B cell (primary cell): ENCODE data around the gene AMH. TPM values are rescaled to one million over a fixed set of nuclear protein-coding genes. Genes with fewer than 3 reads are reported as not detected.

ENCODE experiments used
- ATAC-seq: fragments of 200-7000 bp; cut with Tn5 transposase; one replicate; pipeline ENCODE4 v1.10.0; 2021; ENCODE audit warnings: low read depth, mild to moderate bottlenecking, moderate number of reproducible peaks, moderate library complexity
- CTCF ChIA-PET: fragments of 350-600 bp; sonication (Branson Sonifier 250); formaldehyde crosslinking; loops from one replicate; lab custom pipeline; 2021; ENCODE audit warnings: antibody characterized with exemption, inconsistent platforms; lab: Charles Lee
- POLR2A ChIA-PET: fragments of 350-600 bp; sonication (Branson Sonifier 250); formaldehyde crosslinking; loops from one replicate; lab custom pipeline; 2021; ENCODE audit warnings: antibody characterized with exemption; lab: Charles Lee
- DNase-seq: peaks from one replicate; pipeline ENCODE4 v3.0.0; 2013
- H2AFZ ChIP-seq: 2 replicates; pipeline ENCODE4 v1.6.1; 2012; ENCODE audit warnings: mild to moderate bottlenecking, low read depth, low read length; ENCODE audit not compliant: insufficient read depth, poor library complexity, severe bottlenecking
- H3K27ac ChIP-seq, 2 donors: 1 replicate in 1 of 2; 2 replicates in 1 of 2; pipeline ENCODE4 v1.5.1; 2012 to 2013; ENCODE audit warnings: low read length in 2 of 2, mild to moderate bottlenecking in 2 of 2, moderate library complexity in 1 of 2
- H3K27me3 ChIP-seq, 4 experiments: fragments of 200-600 bp in 1 of 4; sonication (generic) in 1 of 4; replicated peaks in 1 of 4; 1 replicate in 2 of 4; 2 replicates in 2 of 4; pipeline versions ENCODE4 v1.6.1 to v1.7.0; 2013 to 2016; ENCODE audit warnings: low read length in 3 of 4, mild to moderate bottlenecking in 2 of 4, mixed read lengths in 1 of 4, moderate library complexity in 1 of 4; ENCODE audit not compliant: insufficient read depth in 4 of 4, control insufficient read depth in 3 of 4; ENCODE audit errors: control extremely low read depth in 1 of 4
- H3K36me3 ChIP-seq, 2 experiments: replicated peaks in 1 of 2; 1 replicate in 1 of 2; 2 replicates in 1 of 2; pipeline versions ENCODE4 v1.6.1 to v1.7.1; 2013; ENCODE audit warnings: low read length in 1 of 2; ENCODE audit not compliant: insufficient read depth in 2 of 2, control insufficient read depth in 1 of 2; ENCODE audit errors: control extremely low read depth in 1 of 2, extremely low read depth in 1 of 2
- H3K4me1 ChIP-seq, 2 donors: fragments of 200-600 bp in 1 of 2; sonication (generic) in 1 of 2; 1 replicate in 1 of 2; 2 replicates in 1 of 2; pipeline versions ENCODE4 v1.5.1 to v1.6.1; 2013 to 2017; ENCODE audit warnings: low read length in 2 of 2; ENCODE audit not compliant: control insufficient read depth in 2 of 2, insufficient read depth in 2 of 2
- H3K4me2 ChIP-seq: replicated peaks from 2 replicates; pipeline ENCODE3; 2012; ENCODE audit warnings: mild to moderate bottlenecking, low read depth, low read length; ENCODE audit not compliant: poor library complexity, severe bottlenecking
- H3K4me3 ChIP-seq, 5 experiments: fragments of 200-600 bp in 1 of 5; sonication (generic) in 1 of 5; 1 replicate in 3 of 5; 2 replicates in 2 of 5; pipeline versions ENCODE4 v1.5.1 to v1.7.0; 2011 to 2016; ENCODE audit warnings: low read length in 4 of 5, mild to moderate bottlenecking in 4 of 5, low read depth in 2 of 5, control low read depth in 1 of 5, moderate library complexity in 1 of 5; ENCODE audit not compliant: insufficient read depth in 1 of 5; ENCODE audit errors: control extremely low read depth in 1 of 5, extremely low read depth in 1 of 5
- H3K79me2 ChIP-seq: fragments of 200-600 bp; sonication (generic); one replicate; pipeline ENCODE4 v1.6.0; 2016; ENCODE audit warnings: low read length; ENCODE audit not compliant: control insufficient read depth, insufficient read depth
- H3K9ac ChIP-seq: fragments of 200-600 bp; sonication (generic); 2 replicates; pipeline ENCODE4 v1.6.1; 2017; ENCODE audit warnings: mild to moderate bottlenecking, low read length, moderate library complexity
- H3K9me3 ChIP-seq, 3 donors: one replicate each; pipeline versions ENCODE4 v1.6.1 to v1.7.1; 2013; ENCODE audit warnings: low read length in 2 of 3; ENCODE audit not compliant: control insufficient read depth in 2 of 3, insufficient read depth in 1 of 3; ENCODE audit errors: control extremely low read depth in 1 of 3
- H4K20me1 ChIP-seq: 2 replicates; pipeline ENCODE4 v1.6.0; 2012; ENCODE audit warnings: mild to moderate bottlenecking, low read length; ENCODE audit not compliant: insufficient read depth, control insufficient read depth, poor library complexity, severe bottlenecking
- H3K27ac Mint-ChIP-seq: one replicate; pipeline ENCODE4 v1.8.0; 2021; ENCODE audit warnings: mixed read lengths
- H3K27me3 Mint-ChIP-seq: one replicate; pipeline ENCODE4 v1.8.0; 2021; ENCODE audit warnings: mixed read lengths
- H3K4me1 Mint-ChIP-seq: one replicate; pipeline ENCODE4 v1.8.0; 2021; ENCODE audit warnings: mixed read lengths
- H3K4me3 Mint-ChIP-seq: one replicate; pipeline ENCODE4 v1.8.0; 2021; ENCODE audit warnings: mixed read lengths
- H3K9me3 Mint-ChIP-seq: one replicate; pipeline ENCODE4 v1.8.0; 2022; ENCODE audit warnings: mixed read lengths; ENCODE audit not compliant: insufficient read depth
- EZH2 ChIP-seq: IDR thresholded peaks from 2 replicates; pipeline ENCODE4 v1.6.1; 2012; ENCODE audit warnings: borderline replicate concordance, low read depth, mild to moderate bottlenecking, moderate library complexity, low read length; ENCODE audit not compliant: insufficient read depth, poor library complexity, severe bottlenecking
- WGBS: methylation state at CpG from one replicate; pipeline ENCODE4 v1.1.5; 2013; ENCODE audit warnings: missing lambda C conversion rate; ENCODE audit not compliant: insufficient coverage; 5-methylcytosine and 5-hydroxymethylcytosine counted together
- intact Hi-C: fragments of 100-400 bp; cut with micrococcal nuclease; formaldehyde crosslinking; loops from one replicate; pipeline ENCODE4 v1.10.0; 2022
- polyA plus RNA-seq: library from polyadenylated mRNA; depleted of rRNA; stranded (reverse); fragments of >200 nt; gene quantifications from 2 replicates; pipeline ENCODE4 v1.2.3, GENCODE V29; 2012
- total RNA-seq, 2 donors: library from RNA; stranded (reverse); fragments of 120-200 nt in 1 of 2; gene quantifications; 1 replicate in 1 of 2; 2 replicates in 1 of 2; pipeline versions ENCODE4 v1.2.3 to v1.2.4, GENCODE V29; 2013 to 2022
- TF ChIP-seq, protein P1 (sequence below): fragments of 200-600 bp; IDR thresholded peaks from one replicate; pipeline ENCODE4 v1.8.0; 2022; ENCODE audit warnings: antibody characterized with exemption, mild to moderate bottlenecking

AMH gene
- total and polyA plus RNA-seq, 2 donors (not counting 1 experiment from before 2014, with no cell fraction given): 1.5 to 4.5 TPM

DNA sequence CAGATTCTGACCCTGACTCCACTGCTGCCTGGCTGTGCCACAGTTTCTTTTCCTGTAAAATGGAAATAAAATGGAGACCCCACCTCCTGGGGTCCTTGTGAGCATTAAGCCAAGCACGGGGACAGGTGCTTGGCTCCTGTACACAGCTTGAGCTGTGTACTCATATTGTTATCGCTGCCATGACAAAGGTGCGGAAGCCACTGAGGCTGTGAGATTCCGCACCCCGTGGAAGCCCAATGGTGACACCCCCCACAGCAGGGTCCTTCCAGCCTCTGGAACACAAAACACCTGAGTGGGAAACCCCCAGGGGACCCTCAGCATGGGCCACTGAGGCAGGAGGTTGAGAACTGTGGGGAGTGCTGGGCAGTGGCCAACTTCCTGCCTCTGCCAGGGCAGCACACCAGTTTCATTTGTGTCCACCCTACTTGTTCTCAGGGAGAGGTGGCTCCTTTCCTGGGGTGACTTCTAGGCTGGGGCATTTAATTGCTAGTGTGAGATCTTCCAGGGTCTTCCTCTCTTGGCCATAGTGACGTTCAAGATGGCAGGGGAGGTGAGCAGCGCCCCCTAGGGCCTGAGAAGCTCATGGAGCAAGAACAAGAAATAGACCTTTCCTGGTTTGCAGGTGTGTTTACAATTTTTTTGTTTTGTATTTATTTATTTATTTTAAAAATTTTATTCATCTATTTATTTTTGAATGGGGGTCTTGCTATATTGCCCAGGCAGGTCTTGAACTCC is 12.5 kb downstream of the AMH start:
- Mint-ChIP-seq H3K4me3 (peak overlapping the region; percentile 55), H3K27ac (peak overlapping the region; percentile 85), H3K9me3 (no peaks in the 10 kb centered on the region), H3K4me1 (peaks cover 50% of the 10 kb centered on the region), H3K27me3 (no peaks in the 10 kb centered on the region)
- no peak overlapping the region for H3K4me2 ChIP-seq
- no peaks in the 10 kb centered on the region for H3K36me3 ChIP-seq
- no peak for DNase-seq
- H3K4me1 ChIP-seq: peaks cover 54 to 88% of the 10 kb centered on the region in 2 donors
- no peak overlapping the region for H3K9ac ChIP-seq
- ATAC-seq: no peak
- H3K27ac ChIP-seq: no peak overlapping the region
- WGBS: 94% methylated on average over 3 of the region's 7 CpGs
- ChIA-PET POLR2A (interaction anchor here (0.7 to 1.6 kb wide), 3 partner anchors 8 to 11 kb away, joined by 3 to 13 read pairs (median 3); no protein-coding TSS in a partner anchor), CTCF (interaction anchor here (0.8 to 5.3 kb wide), 6 partner anchors 9 to 106 kb away, joined by 4 to 66 read pairs (median 6); no protein-coding TSS in a partner anchor)
- H4K20me1 ChIP-seq: no peaks in the 10 kb centered on the region
- no peak for TF ChIP-seq EZH2
- TF ChIP-seq, protein P1, sequence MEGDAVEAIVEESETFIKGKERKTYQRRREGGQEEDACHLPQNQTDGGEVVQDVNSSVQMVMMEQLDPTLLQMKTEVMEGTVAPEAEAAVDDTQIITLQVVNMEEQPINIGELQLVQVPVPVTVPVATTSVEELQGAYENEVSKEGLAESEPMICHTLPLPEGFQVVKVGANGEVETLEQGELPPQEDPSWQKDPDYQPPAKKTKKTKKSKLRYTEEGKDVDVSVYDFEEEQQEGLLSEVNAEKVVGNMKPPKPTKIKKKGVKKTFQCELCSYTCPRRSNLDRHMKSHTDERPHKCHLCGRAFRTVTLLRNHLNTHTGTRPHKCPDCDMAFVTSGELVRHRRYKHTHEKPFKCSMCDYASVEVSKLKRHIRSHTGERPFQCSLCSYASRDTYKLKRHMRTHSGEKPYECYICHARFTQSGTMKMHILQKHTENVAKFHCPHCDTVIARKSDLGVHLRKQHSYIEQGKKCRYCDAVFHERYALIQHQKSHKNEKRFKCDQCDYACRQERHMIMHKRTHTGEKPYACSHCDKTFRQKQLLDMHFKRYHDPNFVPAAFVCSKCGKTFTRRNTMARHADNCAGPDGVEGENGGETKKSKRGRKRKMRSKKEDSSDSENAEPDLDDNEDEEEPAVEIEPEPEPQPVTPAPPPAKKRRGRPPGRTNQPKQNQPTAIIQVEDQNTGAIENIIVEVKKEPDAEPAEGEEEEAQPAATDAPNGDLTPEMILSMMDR: peak; percentile 54
- peaks cover 45% of the 10 kb centered on the region for H3K79me2 ChIP-seq
- H2AFZ ChIP-seq: no peak overlapping the region
- intact Hi-C loops: loop anchor here (10.0 kb wide), 1 partner anchor 363 kb away; no protein-coding TSS in a partner anchor
- H3K9me3 ChIP-seq: peaks cover 0 to 18% (median 0%) of the 10 kb centered on the region in 3 donors
- H3K4me3 ChIP-seq: no peak overlapping the region
- H3K27me3 ChIP-seq: no peaks in the 10 kb centered on the region
